GM20000 (cell line): ENCODE results near the gene NAA10.

Experiments
- DNase-seq: peaks from one replicate; pipeline ENCODE4 v3.0.0; 2012; ENCODE audit warnings: low spot score
- CTCF ChIP-seq: IDR thresholded peaks from 2 replicates; pipeline ENCODE4 v1.5.1; 2012; ENCODE audit warnings: mild to moderate bottlenecking, control low read depth; ENCODE audit errors: extremely low read depth, missing control alignments

NAA10 gene

GRCh38 chrX:153937056-153937455 is 2.2 kb upstream of the NAA10 start:
- DNase-seq: no peak
- TF ChIP-seq CTCF: no peak

DNA sequence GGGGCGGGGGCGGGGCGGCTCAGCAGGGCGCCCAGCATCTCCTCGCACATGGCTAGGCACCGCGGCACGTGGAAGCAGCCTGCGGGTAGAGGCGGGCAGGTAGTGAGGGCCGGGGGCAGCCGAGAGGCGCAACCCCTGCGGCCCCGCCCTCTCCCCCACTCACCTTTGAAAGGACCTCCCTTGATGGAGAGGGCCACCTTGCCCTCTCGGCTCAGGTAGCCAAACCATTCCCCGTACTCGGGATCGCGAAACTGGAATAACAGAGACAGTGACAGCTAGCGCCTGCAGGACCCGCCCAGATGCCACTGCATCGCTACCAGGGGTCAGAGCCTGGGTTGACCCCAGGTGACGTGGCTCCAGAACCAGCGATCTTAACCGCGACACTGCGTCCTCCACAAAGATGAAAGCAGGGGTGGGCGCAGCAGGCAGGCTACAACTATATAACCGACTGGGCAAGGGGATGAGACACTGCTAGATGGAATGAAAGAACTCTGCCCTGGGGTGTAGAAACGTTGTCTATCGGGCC is 552 bp upstream of the NAA10 start:
- TF ChIP-seq CTCF: no peak
- no peak for DNase-seq

- DNase-seq: no peak
- TF ChIP-seq CTCF: no peak
These were observed 582 bp downstream of the NAA10 start for GRCh38 chrX:153934148-153934761.

GRCh38 chrX:153933748-153934147 is 1.1 kb downstream of the NAA10 start:
- DNase-seq: no peak
- TF ChIP-seq CTCF: no peak

DNA sequence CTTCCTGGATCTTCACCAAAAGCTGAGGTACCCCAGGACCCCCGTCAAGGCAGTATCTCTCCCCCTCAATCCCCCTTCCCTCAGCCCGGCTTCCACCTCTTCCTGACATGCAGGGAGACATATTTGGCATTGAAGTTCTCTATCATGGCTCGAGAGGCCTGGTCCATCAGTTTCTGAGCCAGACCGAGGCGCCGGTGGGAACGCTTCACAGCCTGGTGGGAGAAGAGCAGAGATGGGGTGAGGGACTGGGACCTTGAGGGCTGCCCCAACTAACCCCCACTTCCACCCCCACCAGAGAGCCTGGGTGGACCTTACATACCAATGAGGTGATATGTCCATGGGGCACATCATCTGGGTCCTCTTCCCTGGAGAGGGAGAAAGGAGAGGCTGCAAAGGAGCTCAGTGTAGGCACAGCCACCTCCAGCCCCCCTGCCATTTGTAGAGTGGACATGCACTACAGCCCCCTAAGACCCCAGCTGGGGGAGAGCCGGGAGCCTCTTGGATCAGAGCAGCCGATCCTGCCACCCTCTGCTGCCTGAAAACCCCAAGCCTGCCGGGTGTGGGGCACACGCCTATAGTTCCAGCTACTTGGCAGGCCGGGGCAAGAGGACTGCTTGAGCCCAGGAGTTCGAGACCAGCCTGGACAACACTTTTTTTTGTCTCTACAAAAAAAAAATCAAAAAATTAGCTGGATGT is 2.5 kb downstream of the NAA10 start:
- no peak for TF ChIP-seq CTCF
- DNase-seq: no peak

DNA sequence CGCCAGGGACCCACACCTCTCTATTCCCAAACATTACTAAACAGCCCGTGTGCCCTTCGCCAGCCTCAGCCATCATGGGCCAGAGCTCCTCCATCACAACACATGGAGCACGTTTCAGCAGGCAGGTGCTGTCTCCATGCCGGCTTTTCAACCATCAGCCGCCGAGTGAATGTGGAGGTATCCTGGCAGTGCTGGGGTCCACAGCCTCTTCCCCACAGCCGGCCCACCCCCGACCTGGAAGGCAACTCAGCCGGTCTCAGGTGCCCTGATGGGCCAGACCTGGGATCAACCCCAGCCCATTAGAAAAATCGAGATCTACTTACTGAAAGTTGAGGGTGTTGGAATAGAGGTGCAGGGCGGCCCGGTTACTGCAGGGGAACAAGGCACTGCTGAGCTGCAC is 3.1 kb downstream of the NAA10 start:
- TF ChIP-seq CTCF: no peak
- DNase-seq: no peak

DNA sequence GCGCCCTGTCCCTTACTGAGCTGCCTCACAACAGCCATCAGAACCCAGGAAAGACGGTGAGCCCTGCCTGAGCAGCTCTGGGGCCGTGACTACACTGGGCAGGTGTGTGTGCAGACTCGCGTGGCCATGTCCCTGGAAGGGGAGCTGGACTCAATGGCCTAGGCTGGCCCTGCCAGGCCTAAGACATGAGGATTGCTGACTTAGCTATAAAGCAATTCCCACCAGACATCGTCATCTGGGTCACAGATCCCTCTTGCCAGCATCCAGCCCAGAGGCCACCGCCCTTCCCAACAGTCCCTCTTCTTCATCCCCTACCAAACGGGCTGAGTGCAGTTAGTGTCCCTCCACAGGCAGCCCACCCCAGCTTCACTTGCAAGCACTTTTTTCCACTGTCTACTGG is 3.7 kb downstream of the NAA10 start:
- no peak for DNase-seq
- no peak for TF ChIP-seq CTCF
